H4 (cell line): ENCODE results near the gene GARS1. TPM values are rescaled to one million over a fixed set of nuclear protein-coding genes. Genes with fewer than 3 reads are reported as not detected.

Source experiments
- DNase-seq: peaks from one replicate; pipeline ENCODE4 v3.0.0-alpha.2; 2015; ENCODE audit warnings: low spot score
- total RNA-seq: library from RNA; depleted of rRNA; stranded (reverse); fragments of >200 nt; shearing (Covaris generic); gene quantifications from 2 replicates; pipeline ENCODE4 v1.2.3, GENCODE V29; 2014; rRNA removed

The GARS1 gene
- total RNA-seq, 1 experiment from 2014 or later, result 405 TPM

DNA sequence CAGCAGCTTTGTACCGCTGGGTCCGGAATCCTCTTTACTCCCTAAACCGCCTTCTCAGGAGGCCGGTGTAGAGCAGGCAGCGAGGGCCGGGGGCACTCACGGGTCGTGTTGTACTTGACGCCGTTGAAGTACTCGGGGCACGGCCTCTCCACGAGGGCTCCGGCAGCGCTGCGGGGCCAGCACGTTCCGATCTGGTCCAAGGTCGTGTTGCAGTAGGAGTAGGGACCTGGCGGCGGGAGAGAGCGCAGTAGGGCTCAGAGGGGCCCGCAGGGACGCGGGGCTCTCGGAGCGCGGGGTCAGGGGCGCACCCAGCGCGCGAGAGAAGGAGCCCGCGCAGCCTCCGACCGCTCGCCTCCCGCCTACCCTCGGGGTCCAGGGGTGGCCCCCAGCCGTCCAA, 87.1 kb downstream of the GARS1 start:
- DNase-seq, result no peak

DNA sequence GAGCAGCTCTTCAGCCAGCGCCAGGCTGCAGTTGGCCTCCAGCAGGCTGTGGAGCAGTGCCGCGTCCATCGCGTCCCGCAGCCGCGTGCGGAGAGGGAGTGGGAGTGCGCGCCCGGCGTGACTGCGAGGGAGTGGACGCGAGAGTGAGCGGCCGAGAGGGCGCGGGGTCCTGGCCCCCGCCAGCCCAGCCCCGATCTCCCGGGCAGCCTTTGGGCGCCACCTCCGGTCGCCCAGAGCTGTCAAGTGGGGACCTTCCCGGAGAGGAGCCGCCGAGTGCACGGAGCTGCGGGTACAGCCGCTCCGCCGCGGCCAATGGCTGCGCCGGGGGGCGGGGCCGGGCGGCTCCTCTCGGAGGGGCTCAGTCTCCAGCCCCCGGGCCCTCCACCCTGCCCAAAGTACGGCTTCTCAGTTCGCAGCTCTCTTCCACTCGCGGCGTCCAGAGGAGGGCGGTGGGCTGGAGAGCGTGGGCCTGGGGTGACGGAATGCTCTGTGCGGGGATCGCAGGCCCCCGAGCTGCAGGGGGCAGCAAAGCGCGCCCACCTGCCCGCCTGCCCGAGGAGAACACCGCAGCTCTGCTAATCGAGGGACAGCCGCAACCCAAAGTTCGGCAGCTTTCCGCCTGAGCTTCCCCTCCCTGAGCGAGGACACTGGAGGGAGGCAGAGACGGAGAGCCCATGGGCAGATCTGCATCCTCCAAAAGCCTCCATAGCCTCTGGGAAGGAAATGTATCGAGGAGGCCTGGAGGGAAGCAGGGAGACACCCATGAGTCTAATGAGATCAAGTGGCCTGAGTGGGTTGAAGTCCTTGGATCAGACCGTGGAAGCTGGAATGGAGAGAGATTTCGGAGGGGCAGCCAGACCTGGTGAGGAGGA, 87.8 kb downstream of the GARS1 start, which contains the start of gene CRHR2:
TSS of gene CRHR2 (minus strand) at position 245 of the 872 bp plus-strand sequence. CDS start at position 69, 176 bp downstream.
- DNase-seq, result no peak

DNA sequence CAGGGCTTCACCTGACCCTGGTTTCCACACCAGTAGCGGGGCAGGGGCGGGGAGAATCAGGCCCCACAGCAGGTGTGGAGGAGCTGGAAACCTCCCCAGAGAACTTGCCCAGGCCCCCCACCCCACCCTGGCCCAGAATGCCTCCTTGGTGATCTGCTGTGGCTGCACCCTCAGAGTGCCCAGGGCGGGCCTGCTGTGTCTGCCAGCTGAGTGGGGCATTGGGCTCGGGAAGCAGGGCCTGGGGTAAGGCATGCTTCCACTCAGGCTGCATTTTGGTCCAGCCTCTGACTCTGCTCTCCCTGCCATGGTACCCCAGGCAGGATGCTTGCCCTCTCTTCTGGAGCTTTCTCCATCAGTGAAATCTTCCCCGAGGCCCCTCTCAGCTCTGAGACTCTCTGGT, 88.6 kb downstream of the GARS1 start:
- no peak for DNase-seq

Other genes with a start within 250 kb of the GARS1 start
- 8.2 and 10.2 TPM in 2 replicates for gene NOD1, start 116.1 kb upstream of the GARS1 start, total RNA-seq
- gene GGCT, start 90.0 kb upstream of the GARS1 start, total RNA-seq, result 127 and 144 TPM in 2 replicates
- gene CRHR2, start 87.6 kb downstream of the GARS1 start, total RNA-seq, result not detected in 2 replicates
- 0.66 and 0.68 TPM in 2 replicates for gene INMT, start 157.3 kb downstream of the GARS1 start, total RNA-seq
- 6.9 and 7.5 TPM in 2 replicates for gene MINDY4, start 176.5 kb downstream of the GARS1 start, total RNA-seq